Measurements from ENCODE around the gene TTLL1.
"Not testable (repeated sequence)": the region's sequence is repeated elsewhere in the genome, so short reads cannot be mapped to it uniquely, and the experiment has no call there.

Gene TTLL1

GRCh38 chr22:43077121-43077877 is 11.9 kb downstream of the TTLL1 start:
- no peak overlapping the region for H3K4me3 ChIP-seq (ENCODE audit: low read depth, low read length)

GRCh38 chr22:43066844-43067385 is 22.3 kb downstream of the TTLL1 start:
- no peak overlapping the region for H3K4me3 ChIP-seq (ENCODE audit: low read depth, low read length)

GRCh38 chr22:43066134-43066533 is 23.1 kb downstream of the TTLL1 start:
- H3K4me3 ChIP-seq (ENCODE audit: low read depth, low read length): no peak overlapping the region

GRCh38 chr22:43060183-43060582 is 29.0 kb downstream of the TTLL1 start:
- no peak overlapping the region for H3K4me3 ChIP-seq (ENCODE audit: low read depth, low read length)

- no peak overlapping the region for H3K4me3 ChIP-seq (ENCODE audit: low read depth, low read length)
Observed at GRCh38 chr22:43057641-43058040, 31.6 kb downstream of the TTLL1 start.

GRCh38 chr22:43053176-43053575 is 36.0 kb downstream of the TTLL1 start:
- H3K4me3 ChIP-seq (ENCODE audit: low read depth, low read length): no peak overlapping the region

- H3K4me3 ChIP-seq (ENCODE audit: low read depth, low read length): no peak overlapping the region
Observed at GRCh38 chr22:43050995-43051394, 38.2 kb downstream of the TTLL1 start.

- H3K4me3 ChIP-seq (ENCODE audit: low read depth, low read length): no peak overlapping the region
Observed at GRCh38 chr22:43047605-43048004, 41.6 kb downstream of the TTLL1 start.

- no peak overlapping the region for H3K4me3 ChIP-seq (ENCODE audit: low read depth, low read length)
Observed at GRCh38 chr22:43044290-43044712, 44.9 kb downstream of the TTLL1 start.

- no peak overlapping the region for H3K4me3 ChIP-seq (ENCODE audit: low read depth, low read length)
Observed at GRCh38 chr22:43042101-43042780, 47.0 kb downstream of the TTLL1 start.

- no peak overlapping the region for H3K4me3 ChIP-seq (ENCODE audit: low read depth, low read length)
Observed at GRCh38 chr22:43039800-43040199, 49.4 kb downstream of the TTLL1 start.

- no peak overlapping the region for H3K4me3 ChIP-seq (ENCODE audit: low read depth, low read length)
Observed at GRCh38 chr22:43038325-43038724, 50.9 kb downstream of the TTLL1 start.

GRCh38 chr22:43036282-43036829 is 52.8 kb downstream of the TTLL1 start:
- H3K4me3 ChIP-seq (ENCODE audit: low read depth, low read length): no peak overlapping the region

GRCh38 chr22:43035250-43035649 is 53.9 kb downstream of the TTLL1 start:
- no peak overlapping the region for H3K4me3 ChIP-seq (ENCODE audit: low read depth, low read length)

GRCh38 chr22:43031617-43032016 is 57.6 kb downstream of the TTLL1 start:
- no peak overlapping the region for H3K4me3 ChIP-seq (ENCODE audit: low read depth, low read length)

- H3K4me3 ChIP-seq (ENCODE audit: low read depth, low read length): no peak overlapping the region
Observed at GRCh38 chr22:43018615-43019014, 70.6 kb downstream of the TTLL1 start.

GRCh38 chr22:43017525-43018460 is 71.4 kb downstream of the TTLL1 start:
- H3K4me3 ChIP-seq (ENCODE audit: low read depth, low read length): no peak overlapping the region

GRCh38 chr22:43016150-43016549 is 73.0 kb downstream of the TTLL1 start:
- H3K4me3 ChIP-seq (ENCODE audit: low read depth, low read length): not testable (repeated sequence)

GRCh38 chr22:43015677-43016042 is 73.5 kb downstream of the TTLL1 start:
- peak overlapping the region; percentile 48 for H3K4me3 ChIP-seq (ENCODE audit: low read depth, low read length)

GRCh38 chr22:43014869-43015676 is 74.1 kb downstream of the TTLL1 start, which contains the start of gene PACSIN2:
Gene PACSIN2 (minus strand): TSS chr22:43015149. CDS start chr22:42912080, 103,069 bp downstream.
- H3K4me3 ChIP-seq (ENCODE audit: low read depth, low read length): peak within 1 kb of the TSS; percentile 87

Data from iPS-11a (cell line).